ENCODE results near the gene CHCHD10. TPM values are rescaled to one million over a fixed set of nuclear protein-coding genes. Genes with fewer than 3 reads are reported as not detected.
"Not testable (repeated sequence)": the region's sequence is repeated elsewhere in the genome, so short reads cannot be mapped to it uniquely, and the experiment has no call there.

The CHCHD10 gene
- polyA plus RNA-seq, 2 of the 4 experiments (the other 2 are of a cell fraction) = 33.0 to 85.4 TPM

GRCh38 chr22:23742505-23743264 lies 25.1 kb downstream of the CHCHD10 start (continued):
- no peak for TF ChIP-seq ZFP36 (IDR thresholded peaks at IDR 0.05; ENCODE audit: borderline replicate concordance, partially characterized antibody)
- no peak for TF ChIP-seq TP53 (CRISPR knock-in tag; IDR thresholded peaks at IDR 0.05)
- TF ChIP-seq SREBF2 (IDR thresholded peaks at IDR 0.05) = no peak

DNA sequence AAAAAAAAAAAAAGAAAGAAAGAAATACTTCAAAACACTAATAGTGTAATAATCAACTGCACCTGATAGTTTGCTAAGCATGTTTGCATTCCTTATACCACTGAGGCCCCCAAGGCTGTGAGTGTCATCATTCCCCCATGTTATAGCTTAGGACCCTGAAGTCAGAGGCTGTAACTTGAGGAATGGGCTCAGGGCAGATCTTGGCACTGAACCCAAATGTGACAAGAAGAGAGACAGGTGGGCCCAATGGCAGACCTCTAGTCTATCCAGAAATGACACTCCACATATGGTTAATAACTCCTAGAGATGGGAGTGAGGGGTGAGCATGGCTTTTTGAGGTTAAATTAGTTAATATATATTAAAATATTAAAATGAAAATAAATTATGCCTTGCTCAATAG lies 30.1 kb downstream of the CHCHD10 start:
- FAIRE-seq (no peak), ATAC-seq (no peak), DNase-seq (ENCODE audit: low read depth in 1 of 2, low spot score in 1 of 2) (no peak)
- TF ChIP-seq KDM1A (IDR thresholded peaks at IDR 0.05; ENCODE audit: low read depth) = no peak
- no peak for TF ChIP-seq JUN (IDR thresholded peaks at IDR 0.05)
- no peak for TF ChIP-seq RARB (CRISPR knock-in tag; IDR thresholded peaks at IDR 0.05)
- no peak for TF ChIP-seq EP300 (IDR thresholded peaks at IDR 0.05)
- no peak for TF ChIP-seq NPAS2 (CRISPR knock-in tag; IDR thresholded peaks at IDR 0.05; ENCODE audit: borderline replicate concordance)
- no peak for TF ChIP-seq JUNB (IDR thresholded peaks at IDR 0.05)
- no peak for TF ChIP-seq RFX5 (IDR thresholded peaks at IDR 0.05)
- no peak for TF ChIP-seq HOXB13 (CRISPR knock-in tag; IDR thresholded peaks at IDR 0.05; ENCODE audit: low read depth)
- TF ChIP-seq CHD2 (IDR thresholded peaks at IDR 0.05; ENCODE audit: low read length, partially characterized antibody) = no peak
- Histone ChIP-seq H3K27ac (no peak overlapping the region), H3K4me1 (no peaks in the 10 kb centered on the region), H3K4me3 (no peak overlapping the region), H3K4me2 (no peak overlapping the region), H3K9me3 (no peaks in the 10 kb centered on the region)
- ChIA-PET POLR2A (interaction anchor here (0.6 kb wide), 1 partner anchor 11 kb away, joined by 3 read pairs; no protein-coding TSS in a partner anchor), CTCF (no interaction called here)

DNA sequence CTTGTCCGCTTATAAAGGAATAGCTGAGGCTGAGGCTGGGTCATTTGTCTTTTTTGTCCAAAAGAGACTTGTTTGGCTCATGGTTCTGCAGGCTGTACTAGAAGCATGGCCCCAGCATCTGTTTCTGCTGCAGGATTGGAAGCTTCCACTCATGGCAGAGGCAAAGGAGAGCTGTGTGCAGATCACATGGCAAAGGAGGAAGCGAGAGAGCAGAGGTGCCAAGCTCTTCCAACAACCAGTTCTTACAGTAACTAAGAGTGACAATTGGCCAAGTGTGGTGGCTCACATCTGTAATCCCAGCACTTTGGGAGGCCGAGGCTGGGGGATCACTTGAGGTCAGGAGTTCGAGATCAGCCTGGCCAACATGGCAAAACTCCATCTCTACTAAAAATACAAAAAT lies 39.7 kb downstream of the CHCHD10 start:
- not testable (repeated sequence) for FAIRE-seq; H3K4me2 ChIP-seq; H3K4me3 ChIP-seq; H3K9me3 ChIP-seq; H3K27ac ChIP-seq; DNase-seq (ENCODE audit: low read depth in 1 of 2, low spot score in 1 of 2); H3K4me1 ChIP-seq; ATAC-seq
- 81% methylated on average over 3 of the region's 4 CpGs for WGBS (ENCODE audit: missing lambda C conversion rate)
- POLR2A ChIA-PET = interaction anchor here (0.6 to 1.0 kb wide), 2 partner anchors 11 to 21 kb away, joined by 5 to 7 read pairs; no protein-coding TSS in a partner anchor
- CTCF ChIA-PET = interaction anchor here (0.5 kb wide), 1 partner anchor 31 kb away, joined by 3 read pairs; no protein-coding TSS in a partner anchor

GRCh38 chr22:23722724-23723123 lies 45.0 kb downstream of the CHCHD10 start:
- no peak for FAIRE-seq
- CTCF ChIA-PET = interaction anchor here (0.6 kb wide), 1 partner anchor 83 kb away, joined by 3 read pairs; no protein-coding TSS in a partner anchor
- POLR2A ChIA-PET = no interaction called here
- Histone ChIP-seq H3K4me3 (no peak overlapping the region), H3K4me1 (no peaks in the 10 kb centered on the region; the same call in 2 of the 3 replicates), H3K4me2 (no peak overlapping the region), H3K9me3 (no peaks in the 10 kb centered on the region), H3K27ac (no peak overlapping the region)
- no peak for ATAC-seq
- WGBS (ENCODE audit: missing lambda C conversion rate) = 91% methylated on average over 2 of the region's 2 CpGs
- DNase-seq (ENCODE audit: low read depth in 1 of 2, low spot score in 1 of 2) = no peak
- TF ChIP-seq CHD2 (IDR thresholded peaks at IDR 0.05; ENCODE audit: low read length, partially characterized antibody) (no peak), USF2 (IDR thresholded peaks at IDR 0.05) (no peak), GATA3 (IDR thresholded peaks at IDR 0.05; ENCODE audit: borderline replicate concordance) (no peak), SREBF2 (IDR thresholded peaks at IDR 0.05) (no peak), CBX2 (IDR thresholded peaks at IDR 0.05; ENCODE audit: borderline replicate concordance, low read depth) (no peak), ZSCAN20 (CRISPR knock-in tag; IDR thresholded peaks at IDR 0.05) (no peak), EHMT2 (IDR thresholded peaks at IDR 0.05; ENCODE audit: low read depth) (no peak)

DNA sequence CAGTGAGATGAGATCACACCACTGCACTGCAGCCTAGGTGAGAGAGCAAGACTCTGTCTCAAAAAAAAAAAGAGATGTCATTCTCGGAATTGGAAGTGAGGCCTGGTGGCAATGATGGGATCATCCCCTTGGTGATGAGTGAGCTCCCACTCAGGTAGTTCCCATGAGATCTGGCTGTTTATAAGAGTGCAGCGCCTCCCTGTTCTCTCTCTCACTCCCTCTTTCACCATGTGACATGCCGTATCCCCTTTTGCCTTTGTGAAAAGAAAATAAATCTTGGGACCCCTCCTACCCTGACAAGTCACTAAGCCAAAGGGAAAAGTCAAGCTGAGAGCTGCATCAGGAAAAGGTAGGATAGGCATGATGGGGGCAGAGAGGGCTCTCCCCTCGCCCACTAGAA lies 45.6 kb downstream of the CHCHD10 start:
- ChIA-PET CTCF (interaction anchor here (0.6 kb wide), 1 partner anchor 82 kb away, joined by 3 read pairs; no protein-coding TSS in a partner anchor), POLR2A (no interaction called here)
- Histone ChIP-seq H3K4me1 (no peaks in the 10 kb centered on the region; the same call in 2 of the 3 replicates), H3K4me2 (no peak overlapping the region), H3K27ac (no peak overlapping the region), H3K4me3 (no peak overlapping the region), H3K9me3 (no peaks in the 10 kb centered on the region)
- no peak for DNase-seq (ENCODE audit: low read depth in 1 of 2, low spot score in 1 of 2)
- no peak for FAIRE-seq
- 77% methylated on average over 4 of the region's 4 CpGs for WGBS (ENCODE audit: missing lambda C conversion rate)
- ATAC-seq = no peak
- no peak for TF ChIP-seq ZC3H11A (IDR thresholded peaks at IDR 0.05)
- TF ChIP-seq HMGXB4 (CRISPR knock-in tag; IDR thresholded peaks at IDR 0.05; ENCODE audit: borderline replicate concordance) = no peak
- TF ChIP-seq, protein P1, sequence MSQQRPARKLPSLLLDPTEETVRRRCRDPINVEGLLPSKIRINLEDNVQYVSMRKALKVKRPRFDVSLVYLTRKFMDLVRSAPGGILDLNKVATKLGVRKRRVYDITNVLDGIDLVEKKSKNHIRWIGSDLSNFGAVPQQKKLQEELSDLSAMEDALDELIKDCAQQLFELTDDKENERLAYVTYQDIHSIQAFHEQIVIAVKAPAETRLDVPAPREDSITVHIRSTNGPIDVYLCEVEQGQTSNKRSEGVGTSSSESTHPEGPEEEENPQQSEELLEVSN (IDR thresholded peaks at IDR 0.05; ENCODE audit: borderline replicate concordance, low read depth) = no peak
- no peak for TF ChIP-seq FOSL2 (IDR thresholded peaks at IDR 0.05)
- TF ChIP-seq FOSL2 (CRISPR knock-in tag; IDR thresholded peaks at IDR 0.05) = no peak
- no peak for TF ChIP-seq RCOR1 (IDR thresholded peaks at IDR 0.05; ENCODE audit: low read depth, low read length)
